Fibroblast of skin of right biceps (primary cell): ENCODE results near the gene MAB21L4.

Source experiments
- DNase-seq: peaks from one replicate; pipeline ENCODE4 v3.0.0-alpha.2; 2013

Gene MAB21L4

DNA sequence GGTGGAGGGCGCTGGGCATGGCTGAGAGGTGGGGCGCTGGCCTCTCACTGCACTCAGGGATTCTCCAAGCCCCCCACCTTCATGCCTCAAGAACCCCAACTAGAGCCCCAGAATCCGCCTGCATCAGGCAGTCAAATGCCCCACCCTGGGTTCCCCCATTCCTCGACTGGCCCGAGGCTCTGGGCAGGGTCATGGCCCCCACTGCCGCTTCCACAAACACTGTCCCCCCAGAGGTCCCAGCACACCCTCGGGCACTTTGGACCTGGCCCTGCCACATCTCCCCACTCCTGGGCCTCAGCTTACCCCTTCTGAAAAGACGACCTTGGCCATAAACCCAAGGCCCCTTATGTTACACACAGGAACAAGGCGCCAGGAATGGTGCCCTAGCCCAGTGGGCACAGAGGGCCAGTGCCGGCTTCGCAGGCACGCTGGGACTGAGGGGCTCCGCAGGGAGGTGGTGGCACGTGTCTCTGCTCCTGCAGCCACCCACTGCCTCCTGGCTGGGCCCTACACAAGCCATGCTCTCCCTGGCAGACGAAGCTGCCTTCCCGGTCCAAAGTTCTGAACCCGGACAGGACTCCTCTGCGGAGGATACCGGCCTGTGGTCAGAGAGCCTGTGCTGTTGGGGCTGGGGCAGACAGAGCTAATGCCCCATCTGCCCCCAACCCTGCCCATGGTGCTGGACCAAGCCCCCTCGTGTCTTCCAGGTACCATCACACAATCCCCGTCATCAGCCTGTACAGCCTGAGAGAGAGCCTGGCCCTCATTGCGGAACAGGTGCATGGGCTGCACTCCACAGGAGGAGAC, 20.5 kb downstream of the MAB21L4 start:
- no peak for DNase-seq

DNA sequence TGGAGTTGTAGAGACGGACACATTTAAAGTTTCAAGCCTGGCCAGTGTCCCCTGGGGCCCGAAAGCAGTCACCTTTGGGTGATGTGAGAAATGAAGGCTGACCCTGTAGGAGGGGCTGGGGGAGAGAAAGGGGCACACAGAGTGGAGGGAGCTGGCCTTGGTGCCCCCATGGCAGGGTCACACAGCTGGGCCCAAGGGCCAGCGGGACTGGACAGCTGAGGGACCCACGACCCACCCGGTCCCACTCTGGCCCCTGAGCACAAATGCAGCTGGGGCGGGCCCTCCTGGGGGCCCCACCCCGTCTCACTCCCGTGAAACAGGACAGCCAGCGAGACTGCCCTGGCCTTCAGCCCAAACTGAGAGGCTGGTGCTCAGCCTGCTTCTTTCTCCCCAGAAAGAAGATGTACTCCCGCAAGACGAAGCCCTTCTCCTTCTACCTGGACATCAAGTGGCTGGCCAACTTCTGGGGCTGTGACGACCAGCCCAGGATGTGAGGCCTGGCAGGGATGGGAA, 21.2 kb downstream of the MAB21L4 start:
- no peak for DNase-seq

DNA sequence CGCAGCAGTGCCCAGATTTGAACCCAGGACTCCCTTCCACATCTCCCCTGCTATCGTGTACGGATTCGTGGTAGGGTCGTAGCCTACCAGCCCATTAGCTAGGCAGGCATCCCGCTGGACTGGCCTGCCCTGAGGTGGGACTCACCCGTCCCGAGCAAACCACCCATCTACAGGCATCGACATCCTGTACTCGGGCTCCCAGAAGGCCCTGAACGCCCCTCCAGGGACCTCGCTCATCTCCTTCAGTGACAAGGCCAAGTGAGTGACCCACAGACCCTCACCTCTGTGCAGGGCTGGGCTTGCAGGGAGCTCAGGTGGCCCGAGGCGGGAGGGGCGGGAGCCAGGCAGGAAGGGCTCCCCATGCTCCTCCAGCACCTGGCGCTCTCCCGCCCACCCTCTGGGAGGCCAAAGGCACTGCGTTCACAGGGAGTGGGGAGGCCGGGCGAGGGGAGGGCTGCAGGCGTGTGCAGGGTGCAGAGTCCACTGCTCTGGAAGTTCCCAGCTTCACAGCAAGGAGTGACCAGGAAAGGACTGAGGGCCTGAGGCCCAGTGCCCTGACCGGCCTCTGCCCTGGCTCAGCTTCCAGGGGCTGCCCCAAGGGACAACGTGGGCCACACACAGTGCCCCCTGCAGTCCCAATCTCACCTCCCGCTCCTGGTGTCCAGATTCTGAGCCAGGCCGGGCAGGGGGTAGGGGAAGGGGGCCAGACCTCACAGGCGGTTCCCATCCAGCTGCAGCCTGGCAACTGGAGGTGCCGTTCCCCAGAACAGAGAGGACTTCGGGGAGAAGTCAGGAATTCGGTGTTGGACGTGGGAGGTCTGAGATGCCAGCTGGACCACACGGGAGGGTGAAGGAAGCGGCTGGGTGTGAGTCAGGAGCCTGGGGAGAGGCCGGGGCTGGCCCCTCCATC, 21.9 kb downstream of the MAB21L4 start:
- no peak for DNase-seq

DNA sequence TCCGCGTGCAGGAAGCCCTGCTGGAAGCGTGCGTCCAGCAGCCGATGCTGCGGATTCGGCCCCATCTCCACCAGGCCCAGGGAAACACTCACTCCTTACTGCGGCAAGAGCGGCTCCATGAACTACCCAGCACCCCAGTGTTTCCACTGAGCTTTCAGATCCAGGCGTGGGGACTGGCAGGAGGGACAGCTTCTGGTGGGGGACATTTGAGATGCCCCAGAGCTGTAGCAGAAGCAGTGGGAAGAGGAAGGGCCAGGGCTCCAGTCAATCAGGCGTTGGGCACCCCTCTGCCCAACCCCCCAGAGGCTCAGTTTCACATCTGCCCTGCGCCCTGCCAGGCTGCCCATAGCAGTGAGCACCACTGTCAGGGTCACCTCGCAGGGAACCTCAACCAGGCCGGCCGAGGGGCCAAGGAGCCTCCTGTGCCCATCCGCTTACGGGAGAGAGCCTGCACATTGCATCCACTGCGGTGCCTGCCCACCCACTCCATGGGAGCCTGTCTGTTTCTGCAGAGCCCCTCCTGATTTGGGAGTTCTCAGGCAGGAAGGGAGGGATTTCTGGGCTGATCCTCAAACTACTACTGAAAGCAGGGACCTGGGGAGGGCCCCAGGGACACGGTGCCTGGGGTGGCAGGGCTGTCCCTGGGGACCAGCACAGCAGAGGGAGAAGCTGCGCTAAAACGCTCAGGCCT, 22.7 kb downstream of the MAB21L4 start:
- no peak for DNase-seq

DNA sequence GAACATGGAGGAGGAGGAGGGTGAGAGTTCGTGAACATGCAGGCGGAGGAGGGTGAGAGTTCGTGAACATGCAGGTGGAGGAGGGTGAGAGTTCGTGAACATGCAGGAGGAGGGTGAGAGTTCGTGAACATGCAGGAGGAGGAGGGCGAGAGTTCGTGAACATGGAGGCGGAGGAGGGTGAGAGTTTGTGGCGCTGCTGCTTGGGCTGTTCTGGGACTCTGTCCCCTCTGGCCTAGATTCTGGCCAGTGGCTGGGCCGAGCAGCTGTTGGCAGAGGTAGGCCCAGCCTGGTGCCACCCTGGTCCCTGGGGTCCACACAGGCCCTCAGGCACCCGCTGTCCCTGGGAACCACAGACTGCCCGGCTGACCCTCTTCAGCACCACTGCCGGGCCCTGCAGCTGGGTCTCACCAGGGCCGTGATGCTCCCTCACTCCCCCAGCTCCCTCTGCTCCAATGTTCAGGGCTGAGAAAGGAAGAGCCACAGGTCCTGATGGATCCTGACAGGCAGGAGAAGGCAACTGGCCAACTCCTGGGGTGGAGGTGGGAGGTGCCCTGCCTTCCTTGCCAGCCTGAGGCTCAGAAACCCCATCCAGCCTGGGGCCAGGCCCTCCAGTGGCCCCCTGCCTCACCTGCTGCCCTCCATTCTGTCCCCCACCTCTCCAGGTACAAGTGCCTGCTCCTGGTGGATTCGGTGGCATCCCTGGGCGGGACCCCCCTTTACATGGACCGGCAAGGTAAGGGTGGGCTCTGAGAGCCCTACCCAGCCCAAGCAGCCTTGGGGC, 23.4 kb downstream of the MAB21L4 start:
- DNase-seq, result no peak

DNA sequence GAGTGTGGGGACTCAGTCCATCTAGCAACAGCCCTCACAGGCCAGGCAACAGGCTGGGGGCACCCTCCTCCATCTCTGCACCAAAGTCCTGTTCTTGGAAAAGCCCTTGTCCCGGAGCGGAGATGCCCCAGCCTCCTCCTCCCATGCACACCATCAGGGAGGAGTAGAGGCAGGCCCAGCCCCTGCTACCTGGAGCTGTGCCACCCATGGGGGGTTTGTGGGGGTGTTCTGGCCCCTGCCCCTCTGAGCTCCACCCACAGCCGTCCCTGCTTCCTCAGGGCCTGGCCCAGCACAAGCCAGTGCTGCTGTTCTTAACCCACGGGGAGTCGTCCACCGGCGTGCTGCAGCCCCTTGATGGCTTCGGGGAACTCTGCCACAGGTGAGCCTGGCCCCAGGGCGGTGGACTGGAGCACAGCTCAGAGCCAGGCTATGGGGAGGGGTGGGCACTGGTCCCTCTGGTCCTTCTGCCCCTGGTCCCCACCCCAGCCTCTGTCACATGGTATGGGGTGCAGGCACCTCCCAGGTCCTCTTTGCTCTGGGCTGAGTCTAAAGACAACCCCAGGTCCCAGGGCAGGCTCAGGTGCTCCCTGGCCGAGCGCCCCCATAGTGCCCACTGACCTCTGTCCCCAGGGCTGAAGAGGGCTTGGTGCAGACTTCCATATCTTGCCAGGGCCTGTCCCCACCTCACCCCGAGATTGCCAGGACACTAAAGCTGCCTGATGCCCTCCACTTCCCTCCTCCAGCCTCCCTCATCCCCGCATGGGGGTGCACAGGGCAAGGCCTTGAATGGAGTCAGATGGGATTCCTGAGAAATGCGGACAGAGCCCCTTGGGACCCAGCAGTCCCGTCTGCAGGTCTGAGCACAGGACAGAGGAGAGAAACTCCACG, 24.6 kb downstream of the MAB21L4 start:
- DNase-seq, result no peak

DNA sequence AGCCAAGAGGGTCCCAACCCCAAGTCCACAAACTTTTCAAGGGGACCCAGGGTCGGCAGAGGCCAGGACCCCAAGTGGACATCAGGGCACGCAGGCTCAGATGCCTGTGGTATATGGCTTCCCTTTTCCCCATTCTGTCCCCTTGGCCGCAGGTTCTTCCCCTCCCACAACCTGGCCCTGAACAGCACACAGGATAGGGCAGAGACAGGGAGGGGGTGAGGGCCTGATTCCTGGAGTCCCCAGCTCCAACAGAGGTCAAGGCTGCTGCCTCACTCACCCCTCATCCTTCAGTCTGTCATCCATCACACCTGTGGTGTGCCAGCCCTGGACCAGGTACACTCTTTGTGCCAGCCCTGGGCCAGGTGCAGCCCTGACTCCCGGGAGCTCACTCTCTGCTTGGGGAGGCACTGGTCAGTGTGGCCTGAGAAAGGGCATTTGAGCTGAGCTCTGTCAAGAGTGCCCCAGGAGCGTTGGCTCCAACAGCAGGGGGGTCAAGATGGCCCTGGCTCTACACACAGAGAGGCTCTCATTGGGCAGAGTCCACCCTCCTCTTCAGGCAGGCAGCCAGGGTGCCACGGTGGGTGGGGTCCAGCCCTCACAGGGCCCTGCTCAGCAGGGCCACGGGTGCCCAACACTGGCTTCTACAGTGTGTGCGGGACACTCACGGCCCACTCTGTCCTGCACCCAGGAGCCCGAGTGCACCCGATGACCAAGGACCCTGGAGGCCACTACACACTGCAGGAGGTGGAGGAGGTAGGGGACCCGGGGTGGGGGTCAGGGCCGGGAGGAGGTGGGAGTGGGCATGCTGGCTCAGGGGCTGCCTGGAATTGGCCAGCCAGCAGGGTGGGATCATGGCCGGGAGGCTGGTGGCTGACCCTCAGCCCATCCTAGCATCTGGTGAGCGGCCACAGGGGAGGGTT, 25.7 kb downstream of the MAB21L4 start:
- DNase-seq, result no peak

DNA sequence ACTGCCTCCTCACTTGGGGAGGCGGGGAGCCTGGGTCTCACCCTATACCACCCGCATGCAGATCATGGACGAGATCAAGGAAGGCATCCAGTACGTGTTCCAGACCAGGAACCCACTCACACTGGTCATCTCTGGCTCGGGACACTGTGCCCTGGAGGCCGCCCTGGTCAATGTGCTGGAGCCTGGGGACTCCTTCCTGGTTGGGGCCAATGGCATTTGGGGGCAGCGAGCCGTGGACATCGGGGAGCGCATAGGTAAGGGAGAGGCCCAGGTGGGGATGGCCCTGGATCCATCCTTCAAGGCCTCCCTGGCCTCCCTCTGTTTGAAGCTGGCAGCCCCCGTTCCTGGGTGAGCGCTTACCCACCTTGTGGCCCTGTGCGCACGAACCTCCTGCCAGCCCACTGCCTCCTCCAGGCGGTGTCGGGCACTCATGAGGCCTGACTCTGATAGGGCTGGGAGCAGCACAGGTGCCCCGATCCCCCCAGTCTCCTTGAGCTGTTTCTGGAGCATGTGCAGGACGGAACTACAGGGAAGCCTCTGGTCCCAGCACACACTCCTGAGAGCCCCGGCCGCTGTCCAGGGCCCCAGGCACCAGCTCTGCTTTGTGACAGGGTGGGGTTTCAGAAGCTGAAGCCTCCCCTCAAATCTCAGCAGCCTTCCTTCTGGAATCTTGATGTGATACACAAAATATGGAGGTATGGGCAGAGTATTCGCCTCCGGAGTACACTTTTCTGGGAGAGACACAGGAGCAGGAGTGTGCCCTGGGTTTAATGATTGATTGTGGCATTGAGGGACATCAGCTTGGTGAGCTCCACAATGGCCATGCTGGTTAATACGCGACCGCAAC, 26.6 kb downstream of the MAB21L4 start:
- no peak for DNase-seq

DNA sequence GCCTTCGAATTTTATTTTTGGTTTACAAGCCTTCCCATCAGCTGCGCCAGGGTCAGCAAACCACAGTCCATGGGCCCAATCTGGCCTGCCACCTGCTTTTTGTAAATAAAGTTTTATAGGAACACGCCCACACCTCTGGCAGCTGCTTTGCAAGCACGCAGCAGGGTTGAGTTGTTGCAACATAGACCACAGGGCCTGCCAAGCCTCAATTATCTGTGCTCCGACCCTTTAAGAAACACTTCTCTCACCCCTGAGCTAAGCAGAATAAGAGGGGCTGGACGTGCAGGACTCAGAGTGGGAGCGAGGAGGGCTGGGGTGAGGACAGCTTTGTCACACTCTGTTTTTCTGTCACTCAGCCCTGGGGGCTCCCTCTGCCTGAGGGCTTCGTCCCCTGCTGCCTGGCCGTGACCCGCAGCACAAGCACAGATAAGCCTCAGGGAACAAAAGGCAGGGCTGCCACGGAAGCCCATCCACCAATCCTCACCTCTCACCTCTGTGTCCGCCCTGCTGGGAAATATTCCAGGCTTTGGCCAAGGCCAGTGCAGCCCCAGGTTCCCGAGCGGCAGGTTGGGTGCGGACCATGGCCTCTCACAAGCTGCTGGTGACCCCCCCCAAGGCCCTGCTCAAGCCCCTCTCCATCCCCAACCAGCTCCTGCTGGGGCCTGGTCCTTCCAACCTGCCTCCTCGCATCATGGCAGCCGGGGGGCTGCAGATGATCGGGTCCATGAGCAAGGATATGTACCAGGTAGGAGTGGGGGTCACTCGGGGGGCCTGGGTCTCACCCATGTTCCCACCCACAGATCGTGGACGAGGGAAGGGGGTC, 27.5 kb downstream of the MAB21L4 start, which contains the start of gene AGXT:
AGXT (plus strand) TSS at position 539 of the 823 bp plus-strand sequence; CDS start at position 581, 42 bp downstream.
- no peak for DNase-seq

DNA sequence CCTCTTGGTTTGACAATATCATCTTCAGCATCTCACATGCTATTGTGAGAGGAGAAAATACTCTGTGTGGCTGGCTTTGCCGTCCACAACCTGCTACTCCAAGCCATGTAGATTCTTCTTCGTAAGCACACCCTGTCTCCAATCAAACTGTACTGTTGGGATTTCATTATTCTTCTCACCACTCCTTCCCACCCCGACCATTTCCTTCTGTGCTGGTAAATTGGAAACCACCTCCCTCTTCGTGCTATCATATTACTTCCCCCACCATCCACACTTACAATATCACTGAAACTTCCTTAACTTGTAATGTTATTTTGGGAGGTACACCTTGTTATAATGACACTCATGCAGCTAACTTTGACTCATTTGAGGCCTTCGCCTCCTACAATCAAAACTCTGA, 30.6 kb downstream of the MAB21L4 start:
- no peak for DNase-seq

DNA sequence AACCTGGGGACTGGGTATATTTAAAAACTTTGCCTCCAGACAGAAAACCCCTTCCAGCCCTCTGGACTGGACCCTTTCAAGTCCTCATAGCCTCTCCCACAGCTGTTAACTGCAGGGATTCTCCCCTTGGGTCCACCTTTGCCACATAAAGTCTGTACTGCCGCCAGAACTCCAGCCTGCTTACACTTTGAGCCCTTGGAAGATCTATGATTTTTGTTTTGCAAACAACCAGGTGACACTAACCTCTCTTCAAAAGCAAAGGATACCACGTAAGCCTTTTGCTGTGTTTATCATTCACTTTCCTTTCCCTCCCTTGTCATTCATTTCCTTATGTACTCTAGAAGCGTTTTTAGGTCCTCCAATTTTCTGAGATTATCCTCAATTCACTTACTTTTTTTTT, 31.5 kb downstream of the MAB21L4 start:
- DNase-seq, result no peak

DNA sequence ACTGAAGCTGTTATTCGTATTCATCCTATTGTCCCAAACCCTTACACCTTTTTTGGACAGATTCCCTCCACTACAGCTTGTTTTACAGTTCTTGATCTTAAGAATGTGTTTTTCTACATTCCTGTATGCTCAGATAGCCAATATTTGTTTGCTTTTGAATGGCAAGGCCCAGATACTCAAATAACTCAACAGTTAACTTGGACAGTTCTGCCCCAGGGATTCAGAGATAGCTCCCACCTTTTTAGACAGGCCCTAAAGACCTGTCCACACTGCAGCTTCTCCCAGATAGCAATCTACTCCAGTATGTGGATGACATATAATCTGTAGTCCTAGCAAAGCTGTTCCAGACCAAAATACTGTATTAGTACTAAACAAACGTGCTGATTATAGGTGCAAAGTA, 34.4 kb downstream of the MAB21L4 start:
- no peak for DNase-seq

DNA sequence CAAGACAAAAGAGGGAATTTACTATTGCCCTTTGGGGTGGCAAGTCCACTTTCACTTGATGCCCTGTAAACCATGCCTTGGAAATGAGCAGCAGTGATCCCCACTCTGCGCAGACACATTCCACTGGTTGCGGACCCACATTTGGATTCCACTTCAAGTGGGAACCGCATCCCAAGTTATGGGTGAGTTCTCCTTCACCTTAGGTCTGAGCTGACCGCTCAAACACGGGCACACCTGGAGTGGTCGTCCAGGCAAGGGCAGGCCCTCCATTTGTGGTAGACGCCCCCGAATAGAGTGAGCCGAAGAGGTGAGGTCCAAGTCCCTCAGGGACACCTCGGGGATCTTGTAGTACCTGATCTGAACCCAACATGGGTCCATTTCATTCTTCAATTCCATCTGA, 37.1 kb downstream of the MAB21L4 start:
- DNase-seq, result no peak

DNA sequence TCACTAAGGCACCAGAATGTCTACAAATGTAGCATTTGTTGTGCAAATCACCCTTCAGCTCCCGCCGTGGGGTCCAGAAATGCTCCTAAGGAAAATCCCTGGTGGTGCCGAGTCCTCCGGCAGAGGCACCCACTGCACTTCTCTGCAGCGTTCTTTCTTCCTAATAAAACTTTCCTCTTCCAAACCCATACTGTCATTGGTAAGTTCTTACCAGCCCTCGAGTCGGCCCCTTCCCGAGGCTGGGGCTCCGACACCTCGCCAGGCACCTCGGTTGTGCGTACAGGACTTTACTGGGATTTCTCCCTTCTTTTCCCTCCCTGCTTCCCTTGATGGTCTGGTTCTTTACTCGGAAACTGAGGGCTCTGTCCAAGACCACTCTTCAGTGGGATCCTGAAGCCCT, 37.6 kb downstream of the MAB21L4 start:
- no peak for DNase-seq

DNA sequence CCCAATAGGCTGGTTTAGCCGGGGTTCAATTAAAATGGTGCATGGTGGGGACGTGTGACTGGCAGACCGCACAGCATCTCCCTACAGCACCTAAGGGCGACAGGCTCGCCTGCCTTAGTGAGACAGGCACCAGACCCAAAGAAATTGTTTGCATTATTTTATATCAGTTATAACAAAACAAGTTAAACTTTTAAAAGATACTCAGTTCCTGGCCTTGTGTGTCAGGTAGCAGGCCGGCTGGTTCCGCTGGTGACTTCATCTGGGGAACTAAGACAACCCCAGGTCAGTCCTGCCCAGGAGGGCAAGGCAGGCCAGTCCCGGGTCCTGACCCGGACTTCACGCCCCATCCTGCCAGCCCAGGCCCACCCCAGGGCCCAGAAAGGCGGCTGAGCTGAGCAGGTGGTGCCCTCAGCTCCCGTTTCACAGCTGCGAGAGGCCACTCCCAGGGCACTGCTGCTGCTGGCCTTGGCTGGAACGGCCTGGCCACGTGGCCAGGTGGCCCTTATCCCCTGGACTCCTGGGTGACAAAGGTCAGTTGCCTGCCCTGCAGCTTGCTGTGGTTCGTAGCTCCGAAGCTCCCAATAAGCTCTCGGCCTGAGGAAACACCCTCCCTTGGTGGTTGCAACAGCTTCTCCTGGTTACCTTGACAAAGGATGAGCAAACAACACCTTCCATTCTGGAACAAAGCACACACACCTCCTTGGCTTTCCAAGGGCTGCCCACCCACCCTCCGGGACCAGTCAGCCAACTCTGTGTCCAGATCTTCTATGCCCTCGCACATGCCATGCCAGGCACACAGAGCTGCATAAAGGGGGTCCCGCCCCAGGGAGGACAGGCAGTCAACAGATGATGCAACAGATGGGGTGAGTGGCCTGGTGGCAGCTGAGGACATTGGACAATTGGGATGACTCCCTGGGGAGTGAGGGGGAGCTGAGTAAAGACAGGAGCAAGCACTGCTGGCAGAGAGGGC, 38.6 kb downstream of the MAB21L4 start:
- DNase-seq, result no peak

DNA sequence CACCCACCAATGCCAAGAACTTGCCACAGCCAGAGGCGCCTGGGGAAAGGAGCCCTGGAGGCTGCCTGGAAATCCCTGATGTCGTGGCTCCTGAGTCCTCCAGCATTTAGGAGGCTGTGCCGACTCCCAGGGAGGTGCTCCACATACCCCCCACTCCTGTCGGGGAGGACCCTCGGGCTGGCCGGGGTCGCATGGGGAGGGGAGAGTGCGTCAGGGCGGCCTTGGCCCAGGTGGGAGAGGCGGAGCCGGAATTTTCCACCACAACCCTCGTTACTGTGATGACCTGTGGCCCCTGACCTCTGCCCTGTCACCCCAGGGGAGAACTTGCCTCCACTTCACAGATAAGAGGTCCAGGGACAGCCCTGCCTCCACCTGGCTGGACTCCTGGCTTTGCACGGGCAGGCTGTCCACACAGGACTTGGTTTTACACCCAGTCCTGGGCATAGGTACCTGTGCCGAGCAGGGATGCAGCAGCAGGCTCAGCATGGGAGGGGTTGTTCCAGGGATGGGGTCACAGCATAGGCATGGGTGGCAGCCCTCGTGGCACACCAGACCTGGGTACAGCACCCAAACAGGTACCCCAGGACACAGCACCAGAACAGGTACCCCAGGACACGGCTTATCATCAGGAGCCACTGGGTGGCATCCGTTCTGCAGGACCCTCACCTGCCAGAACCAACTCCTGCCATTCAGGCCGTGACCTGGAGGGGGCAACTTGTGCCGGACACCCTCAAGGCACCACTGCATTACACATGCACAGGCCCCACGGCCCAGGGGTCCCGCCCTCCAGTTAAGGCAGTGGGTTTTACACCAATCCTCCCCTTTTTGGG, 39.6 kb downstream of the MAB21L4 start:
- DNase-seq, result no peak
